Activated effector memory CD4-positive, alpha-beta T cell treated with anti-CD3 and anti-CD28 coated beads, Interleukin-2, amount 50 U/mL, for 16 hours (primary cell): Measurements from ENCODE around the gene SRGAP1.
"Not testable (repeated sequence)": the region's sequence is repeated elsewhere in the genome, so short reads cannot be mapped to it uniquely, and the experiment has no call there.

Experiments used
- DNase-seq: peaks from one replicate; pipeline ENCODE4 v3.0.0-alpha.2; 2020

Gene SRGAP1

GRCh38 chr12:64132672-64133071 lies 288.2 kb downstream of the SRGAP1 start:
- DNase-seq, result not testable (repeated sequence)

- no peak for DNase-seq
Observed at GRCh38 chr12:64137117-64137516, 292.6 kb downstream of the SRGAP1 start.

DNA sequence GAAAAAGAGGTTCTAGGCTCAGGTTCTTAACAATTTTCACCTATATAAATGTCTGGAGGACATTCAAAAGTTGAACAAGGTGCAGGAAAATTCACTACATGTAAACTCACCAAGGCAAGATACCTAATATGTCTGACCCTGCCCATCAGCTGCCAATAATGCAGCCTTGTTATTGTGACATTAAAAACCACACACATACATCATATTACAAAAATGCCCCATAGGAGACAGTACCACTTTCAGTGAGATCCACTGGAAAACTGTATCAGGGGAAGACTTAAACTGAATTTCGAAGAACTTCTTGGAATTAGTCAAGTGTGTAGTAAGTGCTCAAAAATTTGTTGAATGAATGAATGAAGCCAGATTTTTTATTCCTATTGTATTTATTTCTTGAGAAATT lies 294.5 kb downstream of the SRGAP1 start:
- no peak for DNase-seq

GRCh38 chr12:64142382-64142781 lies 297.9 kb downstream of the SRGAP1 start:
- DNase-seq, result no peak

GRCh38 chr12:64142784-64143183 lies 298.3 kb downstream of the SRGAP1 start:
- DNase-seq, result no peak

- DNase-seq, result no peak
Observed at GRCh38 chr12:64145226-64145625, 300.7 kb downstream of the SRGAP1 start.

DNA sequence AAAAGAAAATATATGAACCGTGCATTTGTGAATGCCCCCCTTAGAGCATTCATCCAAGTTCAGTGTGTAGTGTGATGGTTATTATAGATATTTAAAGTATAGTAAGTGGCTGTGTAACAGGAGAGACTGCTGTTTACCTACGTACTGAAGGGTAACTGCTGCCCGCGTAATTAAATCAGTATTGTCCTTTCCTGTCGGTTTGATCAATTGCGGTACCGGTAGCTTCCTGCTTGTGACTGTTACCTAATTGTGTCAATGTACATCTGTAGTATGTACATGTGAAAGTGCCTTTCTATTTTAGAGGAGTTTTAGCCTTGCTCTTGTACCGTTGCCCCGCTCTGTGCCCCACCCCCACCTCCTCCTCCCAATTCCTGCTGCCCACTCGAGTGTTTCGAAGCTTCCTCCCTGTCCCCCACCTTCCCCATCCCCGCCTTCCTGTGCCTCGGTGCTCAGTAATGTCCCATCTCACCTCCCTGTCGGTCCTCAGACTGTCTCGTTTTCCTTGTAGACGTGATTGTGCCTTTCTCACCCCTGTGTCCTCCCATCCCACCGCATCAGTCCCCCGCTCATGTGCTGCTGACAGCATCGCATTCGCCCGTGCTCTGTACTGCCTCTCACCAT lies 302.6 kb downstream of the SRGAP1 start:
- no peak for DNase-seq

GRCh38 chr12:64147875-64148274 lies 303.4 kb downstream of the SRGAP1 start:
- no peak for DNase-seq

DNA sequence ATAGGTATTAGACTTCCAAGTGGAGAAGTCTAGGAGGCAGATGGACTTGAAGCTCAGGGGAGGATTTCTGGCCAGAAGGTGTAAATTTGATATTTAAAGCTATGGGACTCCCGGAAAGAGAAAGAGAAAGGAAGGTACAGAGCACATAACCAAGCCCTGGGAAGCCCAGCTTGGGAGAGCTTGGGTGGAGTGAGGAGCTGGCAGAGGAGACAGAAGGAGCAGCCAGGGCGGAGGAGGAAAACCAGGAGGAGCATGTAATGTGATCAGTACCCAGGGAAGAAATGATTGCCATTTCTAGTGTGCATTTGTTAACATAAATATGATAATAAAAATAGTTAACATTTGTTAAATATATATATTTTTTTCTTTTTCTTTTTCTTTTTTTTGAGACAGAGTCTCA lies 310.2 kb downstream of the SRGAP1 start:
- no peak for DNase-seq

- no peak for DNase-seq
Observed at GRCh38 chr12:64157110-64157509, 312.6 kb downstream of the SRGAP1 start.

- no peak for DNase-seq
Observed at GRCh38 chr12:64160021-64160710, 315.7 kb downstream of the SRGAP1 start.

DNA sequence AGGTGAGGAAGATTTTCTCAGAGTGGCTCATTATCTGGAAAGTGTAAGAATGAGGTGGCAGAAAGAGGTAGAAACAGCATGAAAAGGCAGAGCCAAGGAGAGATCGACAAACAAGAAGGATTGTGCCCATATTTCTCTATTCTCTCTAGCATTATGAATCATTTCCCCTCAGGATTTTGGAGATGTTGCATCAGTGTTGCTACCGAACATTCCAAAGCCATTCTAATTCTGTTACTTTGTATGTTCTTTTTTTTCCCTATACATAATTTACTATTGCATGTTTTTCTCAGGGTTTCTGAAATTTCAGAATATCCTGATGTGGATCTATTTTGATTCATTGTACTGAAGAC lies 316.2 kb downstream of the SRGAP1 start:
- DNase-seq, result no peak

- not testable (repeated sequence) for DNase-seq
Observed at GRCh38 chr12:64166606-64167005, 322.1 kb downstream of the SRGAP1 start.

- not testable (repeated sequence) for DNase-seq
Observed at GRCh38 chr12:64167041-64167440, 322.5 kb downstream of the SRGAP1 start.

- DNase-seq, result no peak
Observed at GRCh38 chr12:64170024-64170423, 325.5 kb downstream of the SRGAP1 start.

- no peak for DNase-seq
Observed at GRCh38 chr12:64170730-64171129, 326.2 kb downstream of the SRGAP1 start.

- DNase-seq, result no peak
Observed at GRCh38 chr12:64171715-64172114, 327.2 kb downstream of the SRGAP1 start.

- DNase-seq, result no peak
Observed at GRCh38 chr12:64172143-64172970, 327.9 kb downstream of the SRGAP1 start.

DNA sequence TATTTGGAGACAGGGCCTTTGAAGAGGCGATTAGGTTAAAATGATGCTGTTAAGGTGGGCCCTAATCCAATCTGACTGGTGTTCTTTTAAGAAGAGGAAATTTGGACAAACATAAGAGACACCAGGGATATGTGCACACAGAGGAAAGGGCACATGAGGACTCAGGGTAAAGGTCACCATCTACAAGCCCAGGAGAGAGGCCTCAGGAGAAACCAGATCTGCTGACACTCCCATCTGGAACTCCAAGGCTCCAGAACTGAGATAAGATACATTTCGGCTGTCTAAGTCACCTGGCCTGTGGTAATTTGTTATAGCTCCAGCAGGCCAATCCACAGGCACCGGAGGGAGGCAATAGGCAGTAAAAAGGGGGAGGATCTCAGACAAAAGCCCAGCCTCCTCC lies 329.0 kb downstream of the SRGAP1 start:
- DNase-seq, result no peak

GRCh38 chr12:64175254-64175945 lies 330.9 kb downstream of the SRGAP1 start:
- DNase-seq, result no peak

GRCh38 chr12:64177001-64177400 lies 332.5 kb downstream of the SRGAP1 start:
- no peak for DNase-seq

- no peak for DNase-seq
Observed at GRCh38 chr12:64178122-64178521, 333.6 kb downstream of the SRGAP1 start.

DNA sequence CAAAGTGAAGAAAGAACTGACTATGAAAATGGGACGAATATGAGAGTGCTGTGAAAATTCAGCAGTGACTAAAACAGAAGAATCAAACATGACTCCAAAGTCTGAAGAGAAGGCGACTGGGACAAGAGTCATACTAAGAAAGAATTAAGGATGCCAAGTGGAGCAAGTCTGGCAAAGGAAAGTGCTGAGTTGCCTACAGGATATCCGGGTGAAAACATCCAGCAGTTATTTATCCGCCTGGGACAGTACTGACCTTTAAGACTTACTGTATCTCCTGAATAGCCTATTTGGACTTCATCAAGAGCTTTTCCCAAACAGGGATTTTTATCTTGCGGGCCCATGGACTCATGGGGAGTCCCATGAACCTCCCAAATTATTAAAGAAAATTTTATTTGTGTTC lies 336.5 kb downstream of the SRGAP1 start:
- DNase-seq, result no peak
